Testis (tissue), 2 donors: ENCODE results near the gene LCOR.

Source experiments
- POLR2A ChIP-seq: fragments of 450-650 bp; IDR thresholded peaks from one replicate; pipeline ENCODE4 v1.6.1; 2017; ENCODE audit warnings: antibody characterized with exemption, mild to moderate bottlenecking, moderate library complexity
- TF ChIP-seq, protein P1 (sequence below), 3 experiments: fragments of 450-650 bp in 2 of 3; fragments of 200-600 bp in 1 of 3; sonication (generic) in 1 of 3; IDR thresholded peaks; one replicate each; pipeline ENCODE4 v1.5.1; 2016 to 2019; ENCODE audit warnings: antibody characterized with exemption in 3 of 3, mild to moderate bottlenecking in 2 of 3, moderate library complexity in 1 of 3

- TF ChIP-seq POLR2A = no peak
- TF ChIP-seq, protein P1, sequence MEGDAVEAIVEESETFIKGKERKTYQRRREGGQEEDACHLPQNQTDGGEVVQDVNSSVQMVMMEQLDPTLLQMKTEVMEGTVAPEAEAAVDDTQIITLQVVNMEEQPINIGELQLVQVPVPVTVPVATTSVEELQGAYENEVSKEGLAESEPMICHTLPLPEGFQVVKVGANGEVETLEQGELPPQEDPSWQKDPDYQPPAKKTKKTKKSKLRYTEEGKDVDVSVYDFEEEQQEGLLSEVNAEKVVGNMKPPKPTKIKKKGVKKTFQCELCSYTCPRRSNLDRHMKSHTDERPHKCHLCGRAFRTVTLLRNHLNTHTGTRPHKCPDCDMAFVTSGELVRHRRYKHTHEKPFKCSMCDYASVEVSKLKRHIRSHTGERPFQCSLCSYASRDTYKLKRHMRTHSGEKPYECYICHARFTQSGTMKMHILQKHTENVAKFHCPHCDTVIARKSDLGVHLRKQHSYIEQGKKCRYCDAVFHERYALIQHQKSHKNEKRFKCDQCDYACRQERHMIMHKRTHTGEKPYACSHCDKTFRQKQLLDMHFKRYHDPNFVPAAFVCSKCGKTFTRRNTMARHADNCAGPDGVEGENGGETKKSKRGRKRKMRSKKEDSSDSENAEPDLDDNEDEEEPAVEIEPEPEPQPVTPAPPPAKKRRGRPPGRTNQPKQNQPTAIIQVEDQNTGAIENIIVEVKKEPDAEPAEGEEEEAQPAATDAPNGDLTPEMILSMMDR (IDR thresholded peaks at IDR 0.05) = no peak
These were observed 37.0 kb upstream of the LCOR start for GRCh38 chr10:96794836-96795733.
